ACC112 (cell line): ENCODE measurements around the gene CRIP1.

ENCODE experiments used
- H2AFZ ChIP-seq: fragments of 200-600 bp; sonication (generic); one replicate; pipeline ENCODE4 v1.6.0; 2017; ENCODE audit warnings: antibody characterized with exemption, low read length; ENCODE audit not compliant: unreplicated experiment
- H3K27ac ChIP-seq: fragments of 200-600 bp; sonication (generic); 2 replicates; pipeline ENCODE4 v1.5.1; 2014; ENCODE audit warnings: low read depth, mild to moderate bottlenecking, antibody characterized with exemption, low read length, moderate library complexity
- H3K27me3 ChIP-seq: fragments of 200-600 bp; sonication (generic); 2 replicates; pipeline ENCODE4 v1.6.1; 2014; ENCODE audit warnings: mild to moderate bottlenecking, antibody characterized with exemption, low read length, moderate library complexity, mixed read lengths; ENCODE audit not compliant: insufficient read depth
- H3K36me3 ChIP-seq: fragments of 200-600 bp; sonication (generic); 2 replicates; pipeline ENCODE4 v1.6.1; 2016; ENCODE audit warnings: mild to moderate bottlenecking, antibody characterized with exemption, low read length, moderate library complexity, mixed read lengths; ENCODE audit not compliant: insufficient read depth
- H3K4me1 ChIP-seq: fragments of 200-600 bp; sonication (generic); one replicate; pipeline ENCODE4 v1.6.1; 2016; ENCODE audit warnings: low read length, mixed read lengths; ENCODE audit not compliant: insufficient read depth, unreplicated experiment, control insufficient read depth
- H3K4me3 ChIP-seq: fragments of 200-600 bp; sonication (generic); 2 replicates; pipeline ENCODE4 v1.5.1; 2014; ENCODE audit warnings: mild to moderate bottlenecking, low read depth, low read length
- H3K79me2 ChIP-seq: fragments of 200-600 bp; sonication (generic); one replicate; pipeline ENCODE4 v1.6.0; 2016; ENCODE audit warnings: low read length; ENCODE audit not compliant: control insufficient read depth, unreplicated experiment, insufficient read depth

CRIP1 gene

DNA sequence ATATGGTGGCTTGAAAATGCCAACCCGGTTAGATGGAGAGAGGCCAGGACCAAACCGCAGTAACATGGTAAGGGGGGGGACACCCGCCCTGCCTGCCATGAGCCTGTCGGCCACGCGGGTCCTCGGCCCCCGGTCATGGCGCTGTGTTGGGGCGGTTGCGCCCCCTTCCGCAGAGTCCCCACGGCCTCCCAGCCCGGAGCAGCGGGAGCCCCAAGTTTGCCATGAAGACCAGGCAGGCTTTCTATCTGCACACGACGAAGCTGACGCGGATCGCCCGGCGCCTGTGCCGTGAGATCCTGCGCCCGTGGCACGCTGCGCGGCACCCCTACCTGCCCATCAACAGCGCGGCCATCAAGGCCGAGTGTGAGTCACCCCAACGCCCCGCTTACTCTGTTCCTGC lies 22.2 kb upstream of the CRIP1 start:
- Histone ChIP-seq H3K4me3 (no peak overlapping the region), H2AFZ (no peak overlapping the region), H3K27me3 (no peaks in the 10 kb centered on the region), H3K27ac (no peak overlapping the region), H3K4me1 (peaks cover 6% of the 10 kb centered on the region), H3K36me3 (peaks cover 4% of the 10 kb centered on the region; the same call in 1 of the 2 replicates), H3K79me2 (no peaks in the 10 kb centered on the region)

DNA sequence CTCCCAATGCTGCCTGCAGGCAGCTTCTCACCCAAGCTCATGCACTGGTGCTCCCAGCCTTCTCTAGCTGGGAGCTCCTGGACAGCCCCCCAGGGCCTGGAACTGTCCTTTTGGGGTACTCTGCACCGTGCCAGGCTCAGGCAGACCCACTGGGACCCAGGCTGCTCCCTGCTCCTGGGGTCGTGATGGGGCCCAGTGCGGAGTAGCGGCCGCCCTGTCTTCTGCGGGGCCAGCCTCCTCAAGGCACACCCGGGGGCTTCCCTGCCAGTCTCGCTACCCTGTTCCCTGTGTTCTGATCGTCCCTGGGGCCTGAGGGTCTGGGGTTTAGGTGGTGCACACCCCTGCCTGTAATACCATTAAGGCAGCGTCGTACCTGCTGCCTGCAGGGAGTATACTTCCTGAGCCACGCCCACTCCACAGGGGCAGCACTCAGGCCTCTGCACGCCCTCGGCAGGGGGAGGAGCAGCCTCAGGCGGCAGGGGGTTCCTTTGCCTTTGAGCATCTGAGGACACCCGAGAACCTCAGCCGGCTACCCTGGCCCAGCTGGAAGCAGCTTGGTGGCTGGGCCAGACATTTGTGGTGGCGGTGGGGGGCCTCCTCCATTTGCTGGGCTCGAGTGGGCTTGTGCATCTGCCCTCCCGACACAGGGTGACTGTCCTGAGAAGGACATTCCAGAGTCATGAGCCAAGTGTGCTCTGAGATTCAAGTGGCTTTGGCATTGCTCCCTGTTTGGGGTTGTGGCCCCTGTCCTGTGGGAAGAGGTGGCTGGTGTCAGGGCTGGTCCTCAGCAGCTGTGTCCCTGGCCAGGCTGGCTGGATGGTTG lies 21.3 kb upstream of the CRIP1 start:
- H3K27ac ChIP-seq = no peak overlapping the region
- peaks cover 6% of the 10 kb centered on the region for H3K4me1 ChIP-seq
- H3K36me3 ChIP-seq = peaks cover 4% of the 10 kb centered on the region; the same call in 1 of the 2 replicates

DNA sequence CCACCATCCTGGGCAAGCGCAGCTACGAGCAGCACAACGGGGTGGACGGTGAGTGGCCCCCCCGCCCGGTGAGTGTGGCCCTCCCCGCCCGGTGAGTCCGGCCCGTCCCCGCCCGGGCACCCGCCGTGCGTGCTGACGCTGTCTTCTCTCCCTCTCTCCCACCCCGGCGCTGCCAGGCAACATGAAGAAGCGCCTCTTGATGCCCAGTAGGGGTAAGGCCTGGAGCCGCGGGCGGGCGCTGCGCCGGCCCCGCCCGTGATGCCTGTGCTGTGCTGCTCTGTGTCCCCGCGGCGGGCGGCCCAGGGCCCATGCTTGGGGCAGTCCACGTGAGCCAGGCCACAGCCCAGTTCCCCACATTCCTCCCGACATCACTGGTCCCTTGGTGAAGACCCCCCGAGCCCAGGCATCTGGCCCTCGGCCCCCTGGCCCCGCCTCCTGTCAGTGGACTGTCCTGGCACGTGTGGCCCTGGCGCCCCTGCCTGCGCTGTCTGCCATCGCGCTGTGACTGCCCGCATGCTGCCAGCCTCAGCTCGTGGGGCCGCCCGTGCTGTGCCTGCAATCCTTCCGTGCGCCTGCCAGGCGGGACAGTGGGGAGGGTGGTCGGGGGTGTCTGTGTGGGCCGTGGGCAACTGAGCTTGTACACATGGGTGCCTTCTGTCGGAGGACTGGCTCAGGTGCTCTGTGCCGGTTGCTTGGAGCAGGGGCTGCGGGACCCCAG lies 20.0 kb upstream of the CRIP1 start:
- no peak overlapping the region for H2AFZ ChIP-seq

More for the DNA sequence above, 21.3 kb upstream of the CRIP1 start:
- H3K4me3 ChIP-seq = no peak overlapping the region
- no peaks in the 10 kb centered on the region for H3K27me3 ChIP-seq
- H2AFZ ChIP-seq = no peak overlapping the region
- no peaks in the 10 kb centered on the region for H3K79me2 ChIP-seq

DNA sequence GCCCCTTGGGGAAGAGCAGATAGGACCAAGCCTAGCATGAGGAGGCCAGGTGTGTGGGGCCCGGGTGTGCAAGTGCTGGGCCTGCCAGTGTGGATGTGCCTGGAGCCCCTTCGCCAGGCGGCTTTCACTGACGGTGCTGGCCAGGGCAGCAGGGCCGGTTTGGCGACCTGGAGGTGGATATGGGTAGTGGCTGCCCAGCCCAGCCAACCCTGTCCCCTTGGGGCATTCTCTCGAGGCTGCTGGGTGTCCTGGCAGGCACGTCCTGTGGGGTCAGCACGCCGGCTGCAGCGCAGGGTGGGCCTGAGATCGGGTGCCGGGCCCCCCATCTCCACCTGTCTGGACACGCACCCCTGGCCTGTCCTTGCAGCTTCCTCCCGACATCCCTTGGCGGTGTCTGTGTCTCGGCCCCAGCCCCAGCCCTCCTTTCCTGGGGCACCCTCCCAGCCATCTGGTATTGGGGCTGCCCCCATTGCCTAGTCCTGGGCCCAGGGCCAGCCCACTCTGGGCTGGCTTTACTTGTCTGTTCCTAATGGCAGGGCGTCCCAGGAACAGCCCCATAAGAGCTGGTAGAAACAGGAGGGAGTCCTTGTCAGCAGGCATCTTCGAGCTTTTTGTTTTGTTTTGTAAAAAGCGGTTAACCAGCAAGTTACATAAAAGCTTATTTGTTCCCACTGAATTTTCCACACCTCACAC lies 19.3 kb upstream of the CRIP1 start:
- Histone ChIP-seq H3K27me3 (no peaks in the 10 kb centered on the region), H3K27ac (no peak overlapping the region), H3K79me2 (no peaks in the 10 kb centered on the region), H3K36me3 (peaks cover 4% of the 10 kb centered on the region; the same call in 1 of the 2 replicates), H3K4me3 (no peak overlapping the region), H3K4me1 (peaks cover 6% of the 10 kb centered on the region), H2AFZ (no peak overlapping the region)

More for the DNA sequence above, 20.0 kb upstream of the CRIP1 start:
- Histone ChIP-seq H3K27me3 (no peaks in the 10 kb centered on the region), H3K4me1 (peaks cover 6% of the 10 kb centered on the region), H3K36me3 (peaks cover 4% of the 10 kb centered on the region; the same call in 1 of the 2 replicates), H3K27ac (no peak overlapping the region), H3K79me2 (no peaks in the 10 kb centered on the region), H3K4me3 (no peak overlapping the region)

DNA sequence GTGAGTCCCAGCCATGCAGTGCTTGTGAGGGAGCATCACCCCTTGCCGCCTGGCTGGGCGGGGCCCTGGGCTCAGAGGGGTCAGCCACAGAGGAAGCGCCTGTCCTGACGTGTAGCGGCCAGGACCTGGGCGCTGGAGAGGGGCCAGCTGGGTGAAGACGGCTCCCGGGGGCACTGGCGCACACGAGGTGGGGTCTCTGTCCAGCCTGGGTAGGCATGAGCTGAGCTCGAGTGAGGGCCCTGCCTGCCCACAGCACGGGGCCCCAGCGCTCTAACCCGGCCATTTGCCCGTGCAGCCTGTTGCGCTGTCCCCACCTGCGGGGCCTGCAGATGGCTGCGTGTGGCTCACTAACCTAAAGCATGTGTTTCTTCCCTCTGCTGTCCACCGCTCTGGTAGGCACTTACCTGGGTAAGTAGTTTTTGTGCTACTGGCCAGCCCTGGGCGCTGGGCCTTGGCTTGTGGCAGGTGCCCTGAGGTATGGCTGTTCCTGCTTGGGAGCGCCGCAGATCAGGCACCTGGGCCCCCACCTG lies 18.7 kb upstream of the CRIP1 start:
- Histone ChIP-seq H3K36me3 (peaks cover 4% of the 10 kb centered on the region; the same call in 1 of the 2 replicates), H3K27ac (no peak overlapping the region), H2AFZ (no peak overlapping the region), H3K27me3 (no peaks in the 10 kb centered on the region), H3K4me1 (peaks cover 12% of the 10 kb centered on the region), H3K4me3 (no peak overlapping the region), H3K79me2 (no peaks in the 10 kb centered on the region)

DNA sequence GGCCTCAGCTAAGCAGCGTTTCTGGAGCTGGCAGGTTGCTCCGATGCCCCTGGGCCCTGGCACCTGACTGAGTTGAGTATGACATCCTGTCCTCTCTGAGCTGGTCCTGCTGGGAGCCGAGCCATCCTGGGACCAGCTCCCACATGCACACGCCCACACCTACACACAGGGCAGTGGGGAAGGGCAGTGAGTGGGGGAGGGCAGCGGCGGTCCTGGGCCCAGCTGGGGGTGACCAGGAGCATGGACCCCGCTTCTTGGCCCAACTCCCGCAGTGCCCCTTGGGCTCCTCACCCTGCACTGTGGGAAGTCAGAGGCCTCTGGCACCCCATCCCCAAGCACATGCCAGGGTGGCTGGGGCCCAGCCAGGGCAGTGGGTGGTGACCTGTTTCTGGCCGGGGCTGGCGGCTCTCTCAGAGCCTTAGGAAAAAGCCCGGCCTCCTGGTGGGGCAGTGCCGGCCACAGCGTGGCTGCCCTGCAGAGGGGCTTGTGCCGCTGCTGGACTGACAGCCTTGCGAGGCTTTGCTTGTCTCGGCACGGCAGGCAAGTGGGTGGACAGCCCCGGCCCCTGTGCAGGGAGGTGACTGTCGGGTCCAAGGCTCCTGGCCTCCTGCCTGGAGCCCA lies 18.0 kb upstream of the CRIP1 start:
- Histone ChIP-seq H3K27ac (no peak overlapping the region), H2AFZ (no peak overlapping the region), H3K79me2 (no peaks in the 10 kb centered on the region), H3K4me1 (peaks cover 17% of the 10 kb centered on the region), H3K27me3 (no peaks in the 10 kb centered on the region), H3K36me3 (peaks cover 4% of the 10 kb centered on the region; the same call in 1 of the 2 replicates), H3K4me3 (no peak overlapping the region)

DNA sequence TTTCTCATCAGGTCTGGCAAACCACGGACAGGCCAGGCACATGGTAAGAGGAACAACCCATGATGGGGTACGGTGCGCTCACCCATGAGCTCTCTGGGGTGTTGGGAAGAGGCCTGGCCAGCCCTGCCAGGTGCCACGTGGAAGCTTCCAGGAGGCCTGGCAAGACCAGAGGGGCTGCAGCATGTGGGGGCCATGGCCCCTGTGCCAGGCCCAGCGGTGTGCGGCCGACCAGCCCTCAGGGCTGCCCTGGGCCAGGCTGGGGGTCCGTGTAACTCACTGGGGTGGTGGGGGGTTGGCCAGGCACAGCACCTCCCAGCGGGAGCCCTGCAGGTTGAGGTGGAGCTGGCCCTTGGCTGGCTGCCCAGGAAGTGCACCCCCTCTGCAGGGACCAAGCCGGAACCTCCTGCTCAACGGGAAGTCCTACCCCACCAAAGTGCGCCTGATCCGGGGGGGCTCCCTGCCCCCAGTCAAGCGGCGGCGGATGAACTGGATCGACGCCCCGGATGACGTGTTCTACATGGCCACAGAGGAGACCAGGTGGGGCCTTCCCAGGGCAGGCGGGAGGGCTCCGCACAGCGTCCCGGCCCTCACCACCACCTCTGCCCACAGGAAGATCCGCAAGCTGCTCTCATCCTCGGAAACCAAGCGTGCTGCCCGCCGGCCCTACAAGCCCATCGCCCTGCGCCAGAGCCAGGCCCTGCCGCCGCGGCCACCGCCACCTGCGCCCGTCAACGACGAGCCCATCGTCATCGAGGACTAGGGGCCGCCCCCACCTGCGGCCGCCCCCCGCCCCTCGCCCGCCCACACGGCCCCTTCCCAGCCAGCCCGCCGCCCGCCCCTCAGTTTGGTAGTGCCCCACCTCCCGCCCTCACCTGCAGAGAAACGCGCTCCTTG lies 17.0 kb upstream of the CRIP1 start:
- Histone ChIP-seq H3K27me3 (no peaks in the 10 kb centered on the region), H3K36me3 (peaks cover 3% of the 10 kb centered on the region; the same call in 1 of the 2 replicates), H2AFZ (no peak overlapping the region), H3K4me1 (peaks cover 19% of the 10 kb centered on the region), H3K4me3 (no peak overlapping the region), H3K27ac (no peak overlapping the region), H3K79me2 (no peaks in the 10 kb centered on the region)

DNA sequence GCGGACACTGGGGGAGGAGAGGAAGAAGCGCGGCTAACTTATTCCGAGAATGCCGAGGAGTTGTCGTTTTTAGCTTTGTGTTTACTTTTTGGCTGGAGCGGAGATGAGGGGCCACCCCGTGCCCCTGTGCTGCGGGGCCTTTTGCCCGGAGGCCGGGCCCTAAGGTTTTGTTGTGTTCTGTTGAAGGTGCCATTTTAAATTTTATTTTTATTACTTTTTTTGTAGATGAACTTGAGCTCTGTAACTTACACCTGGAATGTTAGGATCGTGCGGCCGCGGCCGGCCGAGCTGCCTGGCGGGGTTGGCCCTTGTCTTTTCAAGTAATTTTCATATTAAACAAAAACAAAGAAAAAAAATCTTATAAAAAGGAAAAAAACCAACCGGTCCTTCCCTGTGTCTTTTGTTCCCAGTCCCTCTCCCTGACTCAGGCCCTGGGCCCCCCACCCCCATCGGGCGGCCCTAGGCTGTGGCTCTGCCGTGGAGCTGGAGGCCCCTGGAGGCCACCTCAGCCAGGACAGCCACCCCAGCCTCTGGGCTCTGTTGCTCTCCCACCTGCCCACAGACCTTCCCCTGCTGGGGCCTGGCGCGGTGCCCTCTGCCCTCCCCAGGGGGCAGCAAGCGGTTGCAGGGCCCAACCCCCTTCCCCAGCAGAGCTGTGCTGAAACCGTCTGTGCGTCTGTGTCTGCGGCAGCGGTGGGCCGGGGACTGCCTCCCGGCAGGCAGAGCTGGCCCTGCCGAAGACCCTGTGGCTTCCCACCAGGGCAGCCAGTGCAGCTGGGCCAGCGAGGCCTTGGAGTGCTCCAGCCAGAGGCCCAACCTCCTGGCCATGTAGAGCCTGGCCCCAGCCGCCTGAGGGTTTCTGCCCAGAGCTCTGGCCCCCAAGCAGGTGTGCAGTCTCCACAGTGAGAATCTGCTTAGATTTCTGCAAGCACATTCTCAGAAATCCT lies 16.1 kb upstream of the CRIP1 start:
- no peaks in the 10 kb centered on the region for H3K27me3 ChIP-seq
- H3K4me3 ChIP-seq = no peak overlapping the region
- no peaks in the 10 kb centered on the region for H3K79me2 ChIP-seq
- H3K27ac ChIP-seq = no peak overlapping the region
- no peak overlapping the region for H2AFZ ChIP-seq
- H3K36me3 ChIP-seq = no peaks in the 10 kb centered on the region
- H3K4me1 ChIP-seq = peaks cover 13% of the 10 kb centered on the region

DNA sequence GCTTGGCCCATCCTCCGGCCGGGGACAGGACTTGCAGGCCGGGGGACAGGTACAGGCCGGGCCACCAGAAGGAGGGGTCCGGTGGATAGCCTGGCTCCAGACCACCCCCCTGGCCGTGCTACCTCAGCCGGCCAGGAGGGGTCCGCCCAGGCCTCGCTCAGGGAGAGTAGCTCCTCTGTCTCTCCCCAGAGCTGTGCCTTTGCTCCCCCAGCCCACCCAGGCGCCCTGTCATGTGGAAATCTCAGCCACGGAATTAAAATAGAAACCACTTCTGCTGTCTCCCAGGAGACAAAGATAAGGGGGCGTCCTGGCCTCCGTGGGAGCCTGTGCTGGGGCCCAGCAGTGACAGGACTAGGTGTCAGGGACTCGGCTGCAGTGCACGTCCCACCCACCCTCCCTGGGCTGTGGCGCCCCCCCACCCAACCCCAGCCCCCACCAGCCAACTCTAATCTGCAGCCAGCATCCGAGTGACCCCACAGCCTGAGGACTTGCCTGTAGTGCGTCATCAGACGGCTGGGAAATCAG lies 15.3 kb upstream of the CRIP1 start:
- Histone ChIP-seq H3K4me3 (no peak overlapping the region), H3K4me1 (peaks cover 16% of the 10 kb centered on the region), H3K79me2 (no peaks in the 10 kb centered on the region), H2AFZ (no peak overlapping the region), H3K36me3 (no peaks in the 10 kb centered on the region), H3K27ac (no peak overlapping the region), H3K27me3 (no peaks in the 10 kb centered on the region)
